Mammary microvascular endothelial cell (primary cell): Measurements from ENCODE around the gene LRAT. TPM values are rescaled to one million over a fixed set of nuclear protein-coding genes. Genes with fewer than 3 reads are reported as not detected.

Experiments
- total RNA-seq: library from RNA; depleted of rRNA; stranded (reverse); fragments of >200 nt; gene quantifications from 2 replicates; pipeline ENCODE4 v1.2.3, GENCODE V29; 2015

The LRAT gene
- total RNA-seq = not detected in 2 replicates

GRCh38 chr4:154743683-154744340 is at the start of gene LRAT:
LRAT (plus strand) TSS chr4:154744000; CDS start chr4:154744327, 327 bp downstream.

GRCh38 chr4:154781126-154781982 is 37.6 kb downstream of the LRAT start, which contains the start of gene RBM46:
RBM46 (plus strand) TSS chr4:154781272; CDS start chr4:154796753, 15,481 bp downstream.

Other genes starting within 250 kb of the LRAT start
- gene PLRG1, start 193.6 kb upstream of the LRAT start, total RNA-seq = 61.5 and 68.1 TPM in 2 replicates
- gene FGB, start 181.0 kb upstream of the LRAT start, total RNA-seq = not detected in 2 replicates
- gene FGA, start 153.3 kb upstream of the LRAT start, total RNA-seq = not detected in 2 replicates
- not detected in 2 replicates for gene FGG, start 131.3 kb upstream of the LRAT start, total RNA-seq
- gene RBM46, start 37.3 kb downstream of the LRAT start, total RNA-seq = not detected in 2 replicates